ENCODE results near the gene ZNF444.
A peak's percentile ranks its signal among the peaks of the same experiment; 100 is the strongest.
"Not testable (repeated sequence)": the region's sequence is repeated elsewhere in the genome, so short reads cannot be mapped to it uniquely, and the experiment has no call there.

The ZNF444 gene

DNA sequence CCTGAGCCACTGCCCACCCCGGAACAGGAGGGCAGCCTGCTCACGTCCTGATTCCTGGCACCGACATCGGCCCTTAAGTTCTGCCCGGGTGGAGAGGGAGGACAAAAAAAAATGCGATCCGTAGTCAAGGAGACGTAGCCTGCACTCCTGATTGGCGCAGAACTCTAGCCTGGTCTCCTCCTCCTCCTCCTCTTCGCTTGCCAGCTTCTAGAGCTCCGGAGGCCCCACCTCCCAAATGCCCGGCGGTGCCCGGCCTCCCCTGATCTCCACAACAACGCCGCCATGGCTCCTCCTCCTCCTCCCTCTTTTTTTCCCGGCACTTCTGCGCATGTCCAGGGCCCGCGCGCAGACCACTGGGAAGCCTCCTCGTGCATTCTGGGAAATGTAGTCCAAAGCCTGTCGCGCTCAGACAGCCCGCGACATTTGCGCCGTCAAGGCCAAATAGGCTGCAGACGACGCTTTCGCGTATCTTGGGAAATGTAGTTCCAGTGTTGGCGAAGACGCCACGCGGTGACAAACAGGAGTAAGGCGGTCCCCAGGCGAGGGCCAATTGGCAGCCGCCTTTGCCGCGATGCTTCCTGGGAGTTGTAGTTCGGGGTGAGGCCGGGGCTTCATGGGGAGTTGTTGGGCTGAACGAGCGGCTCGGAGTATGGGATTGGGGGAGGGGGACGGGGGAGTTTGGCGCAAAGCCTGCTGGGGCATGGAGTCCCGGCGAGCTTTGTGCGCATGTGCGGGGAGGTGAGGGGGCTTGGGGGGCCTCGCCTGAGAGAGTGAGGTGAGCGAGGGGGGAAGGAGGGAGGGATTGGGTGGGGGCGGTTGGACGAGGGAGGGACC lies at the start of gene ZNF444:
Gene ZNF444, plus strand, starts transcription at position 705 of the 834 bp plus-strand sequence. CDS start 5,625 bp downstream, outside the sequence.
- peak within 1 kb of the TSS; percentile 67 for H3K4me3 ChIP-seq (ENCODE audit: low read depth, low read length)
- peak; percentile 98 for DNase-seq (ENCODE audit: low read depth)

DNA sequence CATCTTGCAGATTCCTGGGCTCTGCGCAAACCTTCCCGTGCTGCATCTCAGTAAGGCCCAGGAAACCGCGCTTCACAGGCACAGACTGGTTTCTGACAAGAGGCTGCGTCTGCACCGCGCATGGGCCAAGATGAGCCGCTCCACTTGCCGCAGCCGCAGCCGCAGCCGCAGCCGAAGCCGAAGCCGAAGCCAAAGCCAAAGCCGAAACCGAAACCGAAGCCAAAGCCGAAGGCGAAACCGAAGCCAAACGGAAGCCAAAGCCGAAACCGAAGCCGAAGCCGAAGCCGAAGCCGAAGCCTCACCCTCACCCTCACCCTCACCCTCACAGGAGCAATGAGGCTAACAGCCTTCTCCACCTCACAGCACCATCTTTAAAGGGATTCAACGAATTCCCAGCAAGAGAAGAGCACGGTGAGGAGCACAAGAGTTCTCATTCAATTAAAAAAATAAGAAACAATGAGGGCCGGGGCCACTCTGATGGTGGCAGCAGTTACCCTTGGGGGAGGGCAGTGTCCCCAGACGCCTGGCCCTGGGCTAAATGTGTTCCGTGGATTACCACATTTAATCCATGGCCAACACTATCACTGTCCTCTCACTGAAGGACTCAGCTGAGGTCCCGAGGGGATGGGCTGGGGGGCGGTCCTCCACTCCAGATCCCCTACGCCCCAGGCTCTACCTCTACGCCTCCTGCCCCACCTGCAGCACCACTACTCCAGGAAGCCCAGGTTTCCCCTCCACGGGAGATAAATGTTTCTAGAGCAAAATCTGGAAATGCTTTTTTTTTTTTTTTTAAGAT lies 49.1 kb upstream of the ZNF444 start:
- no peak overlapping the region for H3K4me3 ChIP-seq (ENCODE audit: low read depth, low read length)
- no peak for DNase-seq (ENCODE audit: low read depth)

DNA sequence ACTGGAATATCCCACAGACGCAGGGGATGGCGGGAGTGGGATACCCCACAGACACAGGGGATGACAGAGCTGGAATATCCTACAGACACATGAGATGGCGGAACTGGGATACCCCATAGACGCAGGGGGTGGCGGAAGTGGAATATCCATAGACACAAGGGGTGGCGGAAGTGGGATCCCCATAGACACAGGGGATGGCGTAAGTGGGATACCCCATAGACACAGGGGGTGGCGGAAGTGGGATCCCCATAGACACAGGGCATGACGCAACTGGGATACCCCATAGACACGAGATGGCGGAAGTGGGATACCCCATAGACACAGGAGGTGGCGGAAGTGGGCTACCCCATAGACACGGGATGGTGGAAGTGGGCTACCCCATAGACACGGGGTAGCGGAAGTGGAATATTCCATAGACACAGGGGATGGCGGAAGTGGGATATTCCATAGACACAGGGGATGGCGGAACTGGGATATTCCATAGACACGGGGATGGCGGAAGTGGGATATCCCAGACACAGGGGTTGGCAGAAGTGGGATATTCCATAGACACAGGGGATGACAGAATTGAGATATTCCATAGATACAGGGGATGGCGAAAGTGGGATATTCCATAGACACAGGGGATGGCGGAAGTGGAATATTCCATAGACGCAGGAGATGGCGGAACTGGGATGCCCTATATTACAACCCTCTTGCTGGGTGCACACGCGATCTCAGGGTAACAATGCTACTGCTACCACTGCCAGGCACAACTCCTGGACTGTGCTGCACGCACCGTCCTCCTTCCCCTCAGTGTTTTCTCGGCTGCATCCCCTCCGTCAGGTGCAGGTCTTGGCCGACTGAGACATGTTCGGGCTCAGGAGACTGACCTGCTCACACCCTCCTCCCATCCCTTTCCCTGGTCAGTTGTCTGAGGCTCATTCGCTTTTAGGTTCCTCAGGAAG lies 48.1 kb upstream of the ZNF444 start:
- H3K4me3 ChIP-seq (ENCODE audit: low read depth, low read length), result no peak overlapping the region

DNA sequence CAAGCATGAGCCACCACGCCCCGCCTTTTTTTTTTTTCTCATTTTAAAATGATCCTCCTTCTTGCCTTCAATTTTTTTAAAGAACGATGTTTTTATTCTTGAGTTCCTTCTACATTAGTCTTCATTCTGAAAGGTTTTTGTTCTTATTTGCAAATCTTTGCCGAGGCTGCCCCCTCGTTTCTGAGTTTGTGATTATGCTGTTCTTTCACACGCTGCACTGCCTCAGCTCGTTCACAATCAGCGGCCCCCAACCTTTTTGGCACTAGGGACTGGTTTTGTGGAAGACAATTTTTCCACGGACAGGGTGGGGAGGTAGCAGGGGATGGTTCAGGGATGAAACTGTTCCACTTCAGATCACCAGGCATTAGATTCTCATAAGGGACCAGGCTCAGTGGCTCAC lies 46.6 kb upstream of the ZNF444 start:
- DNase-seq (ENCODE audit: low read depth), result no peak
- no peak overlapping the region for H3K4me3 ChIP-seq (ENCODE audit: low read depth, low read length)

More for the DNA sequence above, 48.1 kb upstream of the ZNF444 start:
- no peak for DNase-seq (ENCODE audit: low read depth)

DNA sequence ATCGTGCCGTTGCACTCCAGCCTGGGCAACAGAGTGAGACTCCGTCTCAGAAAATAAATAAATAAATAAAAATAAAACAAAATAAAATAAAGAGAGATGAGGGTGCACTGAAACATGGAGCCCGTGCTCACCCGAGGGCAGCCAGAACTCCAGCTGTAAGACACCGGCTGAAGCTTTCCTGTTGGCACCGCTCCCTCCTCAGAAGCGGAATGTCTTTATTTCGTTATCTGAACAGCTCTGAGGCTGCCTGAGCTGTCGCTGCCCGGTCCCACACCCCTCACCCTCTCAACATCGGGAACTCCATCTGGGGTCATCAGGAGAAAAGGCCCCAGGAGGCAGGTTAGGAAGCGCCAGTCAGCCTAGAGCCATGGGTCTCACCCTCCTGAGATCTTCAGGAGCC lies 44.4 kb upstream of the ZNF444 start:
- no peak overlapping the region for H3K4me3 ChIP-seq (ENCODE audit: low read depth, low read length)
- DNase-seq (ENCODE audit: low read depth), result no peak

DNA sequence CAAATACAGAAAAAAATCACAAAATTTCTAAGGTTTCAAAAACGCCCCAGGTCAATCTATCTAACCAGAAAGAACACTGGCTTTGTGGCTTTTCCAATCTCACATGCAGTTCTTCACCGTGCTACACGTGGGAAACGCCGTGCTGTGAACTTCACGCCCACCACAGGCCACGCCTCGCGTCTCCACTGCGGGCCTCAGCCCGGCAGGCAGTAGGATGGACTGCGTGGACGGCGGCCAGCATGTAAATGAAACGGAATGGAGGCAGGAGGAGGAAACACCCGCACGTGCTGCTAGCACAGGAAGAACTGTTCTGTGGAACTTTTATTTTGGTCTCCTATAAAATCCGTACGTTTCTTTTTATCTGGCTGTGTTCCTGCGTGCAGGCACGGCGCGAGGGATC lies 43.8 kb upstream of the ZNF444 start:
- no peak overlapping the region for H3K4me3 ChIP-seq (ENCODE audit: low read depth, low read length)
- DNase-seq (ENCODE audit: low read depth), result no peak

DNA sequence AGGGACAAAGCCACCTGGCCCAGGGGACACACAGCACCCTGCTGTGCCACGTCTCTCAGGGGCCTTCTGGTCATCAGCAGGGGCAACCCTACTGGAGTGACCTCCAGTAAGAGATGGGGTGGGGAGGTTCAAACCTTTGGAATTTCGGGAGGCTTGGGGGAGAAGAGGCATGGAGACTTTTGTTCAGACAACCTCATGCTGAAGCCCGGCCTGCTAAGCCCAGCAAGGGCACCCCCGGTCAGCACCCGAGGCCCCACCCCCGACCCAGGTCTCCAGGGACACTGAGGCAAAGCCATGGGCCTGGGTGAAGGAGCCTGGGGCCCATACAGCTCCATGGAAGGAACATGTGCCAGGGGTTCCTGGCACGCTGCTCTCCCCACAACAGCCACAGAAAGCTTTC lies 43.3 kb upstream of the ZNF444 start:
- DNase-seq (ENCODE audit: low read depth), result no peak
- H3K4me3 ChIP-seq (ENCODE audit: low read depth, low read length), result no peak overlapping the region

DNA sequence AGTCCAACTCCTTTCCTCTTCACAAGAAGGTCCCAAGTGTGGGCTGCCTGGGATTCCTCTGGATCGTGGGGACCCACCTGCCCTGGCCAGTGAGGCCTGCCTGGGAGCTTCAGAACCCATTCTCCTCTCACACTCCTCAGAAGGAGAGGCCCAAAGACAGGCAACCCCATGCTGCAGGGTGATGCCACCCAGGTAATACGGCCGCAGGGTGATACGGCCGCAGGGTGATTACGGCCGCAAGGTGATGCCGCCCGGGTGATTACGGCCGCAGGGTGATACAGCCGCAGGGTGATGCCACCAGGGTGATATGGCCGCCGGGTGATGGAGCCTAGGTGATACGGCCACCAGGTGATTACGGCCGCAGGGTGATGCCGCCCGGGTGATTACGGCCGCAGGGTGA lies 42.9 kb upstream of the ZNF444 start:
- H3K4me3 ChIP-seq (ENCODE audit: low read depth, low read length); DNase-seq (ENCODE audit: low read depth): not testable (repeated sequence)

DNA sequence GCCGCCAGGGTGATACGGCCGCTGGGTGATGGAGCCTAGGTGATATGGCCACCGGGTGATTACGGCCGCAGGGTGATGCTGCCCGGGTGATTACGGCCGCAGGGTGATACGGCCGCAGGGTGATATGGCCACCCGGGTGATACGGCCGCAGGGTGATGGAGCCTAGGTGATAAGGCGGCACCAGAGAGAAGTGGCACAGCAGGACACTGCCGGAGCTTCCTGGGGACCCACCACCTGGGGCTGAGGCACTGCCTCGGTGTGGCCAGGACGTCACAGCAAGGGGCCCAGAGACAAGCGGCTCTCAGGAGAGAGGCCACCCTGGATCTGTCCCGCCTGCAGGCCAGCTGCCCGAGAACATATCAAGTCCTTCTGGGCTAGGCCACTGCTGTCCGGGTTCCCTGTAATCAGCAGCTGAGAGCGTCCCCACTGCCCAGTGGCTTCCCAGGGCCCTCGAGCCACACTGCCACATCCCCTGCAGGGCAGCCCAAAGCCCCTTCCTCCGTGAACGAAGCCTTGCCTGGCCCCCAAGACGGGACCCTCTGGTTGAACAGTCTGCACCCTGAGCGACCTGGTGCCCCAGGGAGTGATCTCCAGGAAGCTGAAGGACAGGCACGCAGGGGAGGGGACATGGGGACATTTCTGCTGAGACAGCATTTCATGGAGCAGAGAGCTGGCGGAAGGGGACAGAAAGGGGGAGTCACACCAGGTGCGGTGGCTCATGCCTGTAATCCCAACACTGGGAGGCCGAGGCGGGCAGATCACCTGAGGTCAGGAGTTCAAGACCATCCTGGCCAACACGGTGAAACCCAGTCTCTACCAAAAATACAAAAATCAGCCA lies 42.1 kb upstream of the ZNF444 start:
- no peak overlapping the region for H3K4me3 ChIP-seq (ENCODE audit: low read depth, low read length)
- DNase-seq (ENCODE audit: low read depth), result no peak

DNA sequence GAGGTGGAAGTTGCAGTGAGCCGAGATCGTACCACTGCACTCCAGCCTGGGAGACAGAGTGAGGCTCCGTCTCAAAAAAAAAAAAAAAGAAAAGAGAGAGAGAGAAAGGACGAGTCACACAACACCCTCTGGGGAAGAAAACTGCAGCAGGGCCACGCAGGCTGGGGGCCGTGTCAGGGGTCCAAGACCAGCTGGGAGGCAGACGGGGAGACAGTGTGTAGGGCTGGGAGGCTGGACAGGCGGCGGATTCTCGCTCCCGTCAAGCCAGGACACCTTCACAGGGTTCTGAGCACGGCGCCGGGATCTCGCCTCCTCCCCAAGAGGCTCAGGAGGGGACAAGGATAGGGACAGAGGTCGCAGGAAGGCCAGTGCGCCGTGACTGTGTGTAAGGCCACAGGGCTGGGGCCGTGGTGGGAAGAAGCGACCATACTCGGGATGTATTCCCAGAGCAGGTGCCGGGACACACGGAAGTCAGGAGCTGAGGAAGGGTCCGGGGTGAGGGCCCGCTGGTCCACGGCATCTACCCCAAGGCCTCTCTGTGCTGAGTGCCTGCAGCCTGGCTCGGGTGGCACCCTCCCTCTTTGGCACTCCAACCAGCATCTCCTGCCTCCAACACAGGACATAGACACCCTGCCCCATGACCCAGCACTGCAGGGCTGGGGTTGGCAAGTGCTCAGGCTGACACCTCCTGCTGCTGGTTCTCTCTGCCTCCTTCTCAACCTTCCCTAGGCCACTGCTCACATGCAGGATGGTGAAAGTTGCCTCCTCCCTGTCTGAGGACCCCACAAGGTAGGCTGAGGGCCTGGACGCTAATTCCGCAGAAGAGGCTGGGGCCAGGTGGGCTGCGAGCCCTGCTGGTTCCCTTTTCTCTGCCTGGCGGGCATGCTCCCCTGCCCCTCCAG lies 41.2 kb upstream of the ZNF444 start:
- DNase-seq (ENCODE audit: low read depth), result no peak
- no peak overlapping the region for H3K4me3 ChIP-seq (ENCODE audit: low read depth, low read length)

DNA sequence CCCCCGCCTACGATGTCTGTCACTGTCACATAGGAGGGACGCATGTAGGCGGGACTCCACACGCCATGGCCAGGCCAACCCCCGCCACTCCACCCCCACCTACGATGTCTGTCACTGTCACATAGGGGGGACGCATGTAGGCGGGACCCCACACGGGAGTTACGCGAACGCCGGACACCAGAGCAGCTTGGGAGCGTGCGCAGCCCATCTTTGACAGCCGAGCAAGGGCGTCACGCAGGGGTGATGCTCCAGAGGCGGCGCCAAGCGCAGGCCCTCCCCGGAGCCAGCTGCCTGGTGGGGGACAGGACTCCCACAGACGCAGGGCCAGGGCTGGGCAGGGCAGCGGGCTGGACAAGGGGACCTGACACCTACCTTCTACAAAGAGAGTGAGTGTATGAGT lies 40.0 kb upstream of the ZNF444 start:
- H3K4me3 ChIP-seq (ENCODE audit: low read depth, low read length), result no peak overlapping the region
- no peak for DNase-seq (ENCODE audit: low read depth)

DNA sequence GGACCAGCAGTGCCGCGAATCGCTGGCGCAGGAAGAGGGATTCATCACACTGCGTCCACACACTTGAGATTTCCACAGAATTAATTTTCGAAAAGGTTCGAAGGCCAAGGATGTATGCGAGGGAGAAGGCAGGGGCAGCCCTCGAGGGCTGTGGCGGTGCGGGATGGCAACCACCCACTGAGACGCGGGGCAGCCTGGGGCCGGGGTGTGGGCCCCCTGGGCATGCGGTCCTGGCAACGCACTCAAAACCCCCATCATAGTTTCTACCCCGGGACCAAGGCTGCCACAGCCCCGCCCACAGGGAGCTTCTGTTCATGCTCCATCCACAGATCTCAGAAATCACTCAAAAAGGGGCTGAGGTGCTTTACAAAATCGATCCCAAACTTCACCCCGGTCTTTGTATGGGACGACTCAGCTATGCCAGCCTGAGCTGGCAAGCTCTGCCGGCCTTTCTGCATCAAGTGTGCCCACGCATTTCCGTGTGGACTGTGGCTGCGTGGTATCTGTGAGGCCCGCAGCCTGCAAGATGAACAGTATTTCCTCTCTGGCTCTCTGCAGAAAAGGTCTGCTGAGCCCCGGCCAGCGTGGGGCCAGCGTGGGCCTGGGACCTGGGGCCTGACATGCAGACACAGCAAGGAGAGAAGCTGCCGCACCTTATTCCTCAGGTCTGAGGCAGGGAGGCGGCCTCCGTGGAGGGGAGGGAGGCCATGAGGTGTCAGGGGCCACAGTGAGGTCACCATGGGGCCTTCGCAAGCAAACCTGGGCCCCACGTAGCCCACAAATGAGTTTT lies 39.1 kb upstream of the ZNF444 start:
- no peak for DNase-seq (ENCODE audit: low read depth)
- no peak overlapping the region for H3K4me3 ChIP-seq (ENCODE audit: low read depth, low read length)

DNA sequence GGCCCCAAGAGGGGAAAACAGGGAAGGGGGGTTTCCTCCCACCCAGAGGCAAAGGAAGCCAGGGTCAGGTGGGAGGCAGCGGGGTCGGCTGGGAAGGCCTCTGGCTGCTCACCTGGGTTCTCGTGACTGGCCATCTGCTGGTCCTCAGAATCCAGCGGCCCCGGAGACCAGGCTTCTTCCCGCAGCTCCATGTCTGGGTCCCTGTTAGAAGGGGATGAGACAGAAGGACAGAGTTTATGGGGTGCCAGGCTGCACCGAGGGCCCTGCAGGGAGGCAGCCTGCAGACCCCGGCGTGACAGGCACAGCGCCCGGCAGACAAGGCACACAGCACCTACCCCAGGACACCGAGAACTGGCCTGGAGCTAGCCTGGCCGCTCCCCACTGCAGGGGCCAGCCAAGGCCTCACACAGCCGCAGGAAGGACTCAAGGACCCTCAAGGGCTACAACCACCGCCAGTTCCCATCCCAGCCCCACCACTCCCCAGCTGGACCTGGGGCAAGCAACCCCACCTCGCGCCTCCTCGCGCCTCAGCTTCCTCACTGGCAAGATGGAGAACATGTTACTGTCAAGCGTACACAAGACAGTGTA lies 38.0 kb upstream of the ZNF444 start:
- no peak for DNase-seq (ENCODE audit: low read depth)
- no peak overlapping the region for H3K4me3 ChIP-seq (ENCODE audit: low read depth, low read length)

DNA sequence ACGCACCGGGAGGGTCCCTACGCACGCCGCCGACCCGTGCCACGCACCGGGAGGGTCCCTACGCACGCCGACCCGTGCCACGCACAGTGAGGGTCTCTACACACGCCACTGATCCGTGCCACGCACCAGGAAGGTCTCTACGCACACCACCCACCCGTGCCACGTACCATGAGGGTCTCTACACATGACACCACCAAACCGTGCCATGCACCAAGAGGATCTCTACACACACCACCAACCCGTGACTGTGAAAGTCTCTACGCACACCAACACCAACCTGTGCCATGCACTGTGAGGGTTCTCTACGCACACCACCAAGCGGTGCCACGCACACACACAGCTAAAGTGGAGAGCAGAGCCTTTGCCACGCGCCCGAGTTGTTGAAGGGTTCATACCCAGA lies 36.7 kb upstream of the ZNF444 start:
- DNase-seq (ENCODE audit: low read depth), result no peak
- H3K4me3 ChIP-seq (ENCODE audit: low read depth, low read length), result no peak overlapping the region

DNA sequence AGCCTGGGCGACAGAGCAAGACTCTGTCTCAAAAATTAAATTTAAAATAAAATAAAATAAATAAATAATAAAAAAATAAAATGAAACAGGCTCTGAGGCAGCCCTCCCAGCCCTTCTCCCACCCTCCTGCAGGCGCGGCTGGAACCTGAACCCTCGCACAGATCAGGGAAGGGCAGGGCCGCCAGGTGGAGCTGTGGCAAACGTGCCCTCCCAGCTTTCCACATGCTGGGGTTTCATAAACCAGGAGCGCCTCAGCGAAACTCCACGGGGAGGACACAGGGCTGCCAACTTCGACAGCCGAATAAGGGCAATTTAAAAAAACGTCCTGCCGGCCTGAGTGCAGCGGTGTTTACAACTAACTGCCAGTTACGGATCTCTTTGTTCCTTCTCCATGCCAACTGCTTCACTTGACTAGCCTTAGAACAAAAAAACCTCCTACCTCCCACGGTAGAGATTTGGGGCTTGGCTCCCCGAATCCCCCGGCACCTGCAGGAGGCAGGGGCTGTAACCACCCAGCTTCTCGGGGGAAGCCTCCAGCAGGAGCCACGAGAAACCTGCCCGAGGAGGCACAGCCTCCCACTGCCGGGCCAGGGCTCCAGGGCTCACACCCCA lies 35.9 kb upstream of the ZNF444 start:
- no peak overlapping the region for H3K4me3 ChIP-seq (ENCODE audit: low read depth, low read length)
- peak; percentile 31 for DNase-seq (ENCODE audit: low read depth)

DNA sequence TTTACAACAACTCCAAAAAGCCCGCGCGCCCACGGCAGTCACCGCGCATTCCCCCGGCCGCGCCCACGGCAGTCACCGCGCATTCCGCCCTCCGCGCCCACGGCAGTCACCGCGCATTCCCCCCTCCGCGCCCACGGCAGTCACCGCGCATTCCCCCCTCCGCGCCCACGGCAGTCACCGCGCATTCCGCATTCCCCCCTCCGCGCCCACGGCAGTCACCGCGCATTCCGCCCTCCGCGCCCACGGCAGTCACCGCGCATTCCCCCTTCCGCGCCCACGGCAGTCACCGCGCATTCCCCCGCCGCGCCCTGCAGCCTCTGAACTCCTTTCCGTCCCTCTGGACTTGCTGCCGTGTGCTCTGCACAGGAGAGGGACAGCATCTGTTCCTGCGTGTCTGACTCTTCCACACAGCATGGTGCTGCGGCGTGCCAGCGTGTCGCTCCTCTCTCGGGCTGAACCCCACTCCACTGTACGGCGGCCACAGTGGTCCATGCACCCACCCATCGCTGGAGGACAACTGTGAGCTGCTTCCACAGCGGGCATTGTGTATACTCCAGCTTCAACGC lies 35.2 kb upstream of the ZNF444 start:
- DNase-seq (ENCODE audit: low read depth); H3K4me3 ChIP-seq (ENCODE audit: low read depth, low read length): not testable (repeated sequence)
